OCI-M2 (cell line): Measurements from ENCODE around the gene CHRM5.

Experiments used
- DNase-seq: peaks from one replicate; lab custom pipeline; 2025; ENCODE audit not compliant: unreplicated experiment; lab: John Stamatoyannopoulos, UW

The CHRM5 gene

GRCh38 chr15:34084086-34084485 lies 115.8 kb downstream of the CHRM5 start:
- no peak for DNase-seq

GRCh38 chr15:34085746-34086145 lies 117.4 kb downstream of the CHRM5 start:
- DNase-seq: no peak

GRCh38 chr15:34099914-34100313 lies 131.6 kb downstream of the CHRM5 start:
- no peak for DNase-seq

GRCh38 chr15:34101366-34102174 lies 133.3 kb downstream of the CHRM5 start, which contains the start of the genes EMC7 and PGBD4:
Gene EMC7, minus strand, starts transcription at chr15:34101862. Its CDS starts 23 bp downstream, at chr15:34101839.
Gene PGBD4, plus strand, starts transcription at chr15:34102083. Its CDS starts 449 bp downstream, at chr15:34102532.
- peak; percentile 69 for DNase-seq

- no peak for DNase-seq
Observed at GRCh38 chr15:34102175-34102925, 134.1 kb downstream of the CHRM5 start.

GRCh38 chr15:34106423-34106822 lies 138.1 kb downstream of the CHRM5 start:
- no peak for DNase-seq

GRCh38 chr15:34107315-34107714 lies 139.0 kb downstream of the CHRM5 start:
- DNase-seq: no peak

- DNase-seq: no peak
Observed at GRCh38 chr15:34109797-34110663, 141.7 kb downstream of the CHRM5 start.

GRCh38 chr15:34111488-34111887 lies 143.2 kb downstream of the CHRM5 start:
- DNase-seq: no peak

GRCh38 chr15:34114215-34114614 lies 145.9 kb downstream of the CHRM5 start:
- no peak for DNase-seq

- DNase-seq: no peak
Observed at GRCh38 chr15:34114739-34115138, 146.4 kb downstream of the CHRM5 start.

GRCh38 chr15:34116620-34117019 lies 148.3 kb downstream of the CHRM5 start:
- no peak for DNase-seq
